Mucosa of descending colon (tissue), 3 donors: ENCODE results near the gene FSTL5. TPM values are rescaled to one million over a fixed set of nuclear protein-coding genes. Genes with fewer than 3 reads are reported as not detected.

Experiments used
- ATAC-seq: fragments of 200-7000 bp; cut with Tn5 transposase; one replicate; pipeline ENCODE4 v1.9.1; 2020; ENCODE audit warnings: mild to moderate bottlenecking, moderate library complexity
- DNase-seq, 3 donors: peaks; one replicate each; pipeline ENCODE4 v3.0.0-alpha.2; 2020
- H3K36me3 ChIP-seq: fragments of 200-600 bp; one replicate; pipeline ENCODE4 v1.8.0; 2021; ENCODE audit warnings: low read depth, mild to moderate bottlenecking
- H3K4me1 ChIP-seq: fragments of 200-600 bp; one replicate; pipeline ENCODE4 v1.8.0; 2021; ENCODE audit warnings: low read depth, mild to moderate bottlenecking
- H3K4me3 ChIP-seq: fragments of 200-600 bp; one replicate; pipeline ENCODE4 v1.8.0; 2021; ENCODE audit warnings: mild to moderate bottlenecking
- H3K9me3 ChIP-seq: fragments of 200-600 bp; one replicate; pipeline ENCODE4 v1.8.0; 2021; ENCODE audit warnings: mild to moderate bottlenecking
- CTCF ChIP-seq: fragments of 200-600 bp; IDR thresholded peaks from one replicate; pipeline ENCODE4 v1.8.0; 2022; ENCODE audit warnings: antibody characterized with exemption, mild to moderate bottlenecking
- intact Hi-C, 2 donors: fragments of 100-400 bp; cut with DNase I in 1 of 2; cut with micrococcal nuclease in 1 of 2; formaldehyde crosslinking; loops; one replicate each; pipeline versions ENCODE4 v1.11.0 to v1.11.1; 2022; cut with DNase I, micrococcal nuclease
- total RNA-seq, 3 donors: library from RNA; stranded (reverse); fragmentation: NEBNext Ultra II Directional in 2 of 3; extraction: Animal tissue kit (Norgen Biotek cat#: 25700) in 2 of 3; gene quantifications; one replicate each; pipeline versions ENCODE4 v1.2.1 to v1.2.4, GENCODE V29; 2021 to 2023
- donor health status: DM: no; HTN: no; CAD: no; lungs with moderate emphysema.
- donor health status: DM: no; HTN: no; CAD: no.
- donor health status: DM: no; HTN: yes; CAD: no.

The FSTL5 gene
- total RNA-seq, 3 donors from 2014 or later: 1.8 TPM; not detected in 2

DNA sequence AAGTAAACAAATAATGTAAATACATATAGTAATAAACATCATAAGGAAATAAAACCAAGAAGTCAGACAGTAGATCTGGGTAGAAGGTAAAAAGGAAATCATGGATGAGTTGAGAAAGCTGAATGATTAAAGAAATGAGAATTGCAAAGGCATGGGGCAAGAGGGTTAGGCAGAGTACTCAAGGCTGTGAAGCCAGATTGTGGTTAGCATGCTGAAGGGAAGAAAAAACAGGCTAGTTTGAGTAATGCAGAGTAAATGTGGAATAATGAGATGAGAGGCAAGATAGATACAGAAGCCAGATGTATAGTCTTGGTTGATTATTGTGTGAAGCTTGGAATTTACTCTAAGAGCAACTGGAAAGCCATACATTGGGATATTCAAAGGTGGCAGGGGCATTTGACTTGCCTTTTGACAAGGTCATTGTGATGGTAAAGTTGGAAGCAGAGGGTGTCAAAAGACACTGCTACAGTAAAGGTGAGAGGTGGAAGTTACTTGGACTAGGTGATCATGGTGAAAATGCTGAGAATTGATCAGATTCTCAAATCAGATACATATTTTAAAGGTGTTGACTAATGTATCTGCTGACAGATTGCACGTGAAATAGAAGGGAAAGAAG, 307.0 kb downstream of the FSTL5 start:
- H3K9me3 ChIP-seq: no peaks in the 10 kb centered on the region
- no peaks in the 10 kb centered on the region for H3K4me1 ChIP-seq
- intact Hi-C loops: no loop called here
- TF ChIP-seq CTCF: no peak
- H3K36me3 ChIP-seq: no peaks in the 10 kb centered on the region
- DNase-seq (no peak), ATAC-seq (no peak)
- H3K4me3 ChIP-seq: no peak overlapping the region

- Histone ChIP-seq H3K4me1 (no peaks in the 10 kb centered on the region), H3K4me3 (no peak overlapping the region), H3K36me3 (no peaks in the 10 kb centered on the region), H3K9me3 (peaks cover 6% of the 10 kb centered on the region)
- DNase-seq: no peak
- intact Hi-C loops: no loop called here
- no peak for TF ChIP-seq CTCF
- no peak for ATAC-seq
These were observed 313.2 kb downstream of the FSTL5 start for GRCh38 chr4:161850631-161851030.

- Histone ChIP-seq H3K36me3 (no peaks in the 10 kb centered on the region), H3K4me3 (no peak overlapping the region), H3K4me1 (no peaks in the 10 kb centered on the region), H3K9me3 (no peaks in the 10 kb centered on the region)
- ATAC-seq (no peak), DNase-seq (no peak)
- no peak for TF ChIP-seq CTCF
- intact Hi-C loops: no loop called here
These were observed 322.0 kb downstream of the FSTL5 start for GRCh38 chr4:161841759-161842158.

DNA sequence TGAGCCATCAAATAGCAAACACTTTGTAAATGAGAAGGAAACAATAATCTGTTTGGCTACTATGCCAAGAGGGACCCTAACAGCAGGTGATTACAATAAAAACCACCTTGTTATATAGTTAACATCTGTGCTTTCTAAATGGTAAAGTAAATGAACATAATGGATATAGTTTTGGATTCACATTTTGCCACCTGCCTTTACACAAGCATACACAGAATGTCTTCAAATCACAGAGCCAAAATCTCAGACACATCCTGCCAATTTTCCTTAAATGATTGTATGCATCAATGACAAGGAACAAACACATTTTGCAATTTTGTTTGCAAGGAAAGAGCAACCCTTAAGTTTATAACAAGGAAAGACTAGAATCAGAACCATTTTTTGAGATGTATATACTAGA, 334.2 kb downstream of the FSTL5 start:
- Histone ChIP-seq H3K4me3 (no peak overlapping the region), H3K36me3 (no peaks in the 10 kb centered on the region), H3K4me1 (no peaks in the 10 kb centered on the region), H3K9me3 (no peaks in the 10 kb centered on the region)
- intact Hi-C loops: no loop called here
- DNase-seq: no peak
- no peak for ATAC-seq
- TF ChIP-seq CTCF: no peak

DNA sequence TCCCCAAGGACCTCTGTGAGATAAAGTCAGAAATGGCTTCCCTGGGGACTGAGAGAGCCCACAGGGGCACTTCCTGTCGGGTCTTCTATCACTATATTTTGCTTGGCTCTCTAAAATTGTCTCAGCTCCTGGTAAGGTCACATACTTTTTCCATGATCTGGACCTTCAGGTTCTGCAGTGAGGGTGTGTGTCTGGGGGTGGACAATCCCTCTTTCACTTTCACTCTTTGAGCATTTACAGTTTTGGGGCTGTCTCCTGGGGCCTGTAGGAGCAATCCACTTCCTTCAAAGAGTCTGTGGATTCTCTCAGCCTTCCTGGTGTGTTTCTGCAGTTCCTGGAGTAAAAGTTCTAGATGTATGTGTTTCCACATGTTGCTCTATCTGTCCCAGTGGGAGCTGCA, 335.7 kb downstream of the FSTL5 start:
- intact Hi-C loops: no loop called here
- ATAC-seq: no peak
- DNase-seq: no peak

More for the DNA sequence above, 335.7 kb downstream of the FSTL5 start:
- no peak for TF ChIP-seq CTCF
- H3K9me3 ChIP-seq: no peaks in the 10 kb centered on the region
- no peaks in the 10 kb centered on the region for H3K36me3 ChIP-seq
- no peaks in the 10 kb centered on the region for H3K4me1 ChIP-seq
- no peak overlapping the region for H3K4me3 ChIP-seq
